ACC112 (cell line): ENCODE data around the gene MEIS1.

Experiments used
- H2AFZ ChIP-seq: fragments of 200-600 bp; sonication (generic); one replicate; pipeline ENCODE4 v1.6.0; 2017; ENCODE audit warnings: antibody characterized with exemption, low read length; ENCODE audit not compliant: unreplicated experiment
- H3K27ac ChIP-seq: fragments of 200-600 bp; sonication (generic); 2 replicates; pipeline ENCODE4 v1.5.1; 2014; ENCODE audit warnings: low read depth, mild to moderate bottlenecking, antibody characterized with exemption, low read length, moderate library complexity
- H3K27me3 ChIP-seq: fragments of 200-600 bp; sonication (generic); 2 replicates; pipeline ENCODE4 v1.6.1; 2014; ENCODE audit warnings: mild to moderate bottlenecking, antibody characterized with exemption, low read length, moderate library complexity, mixed read lengths; ENCODE audit not compliant: insufficient read depth
- H3K36me3 ChIP-seq: fragments of 200-600 bp; sonication (generic); 2 replicates; pipeline ENCODE4 v1.6.1; 2016; ENCODE audit warnings: mild to moderate bottlenecking, antibody characterized with exemption, low read length, moderate library complexity, mixed read lengths; ENCODE audit not compliant: insufficient read depth
- H3K4me1 ChIP-seq: fragments of 200-600 bp; sonication (generic); one replicate; pipeline ENCODE4 v1.6.1; 2016; ENCODE audit warnings: low read length, mixed read lengths; ENCODE audit not compliant: insufficient read depth, unreplicated experiment, control insufficient read depth
- H3K4me3 ChIP-seq: fragments of 200-600 bp; sonication (generic); 2 replicates; pipeline ENCODE4 v1.5.1; 2014; ENCODE audit warnings: mild to moderate bottlenecking, low read depth, low read length
- H3K79me2 ChIP-seq: fragments of 200-600 bp; sonication (generic); one replicate; pipeline ENCODE4 v1.6.0; 2016; ENCODE audit warnings: low read length; ENCODE audit not compliant: control insufficient read depth, unreplicated experiment, insufficient read depth

MEIS1 gene

GRCh38 chr2:66516499-66516898 lies 81.6 kb downstream of the MEIS1 start:
- Histone ChIP-seq H3K27ac (no peak overlapping the region), H3K27me3 (no peaks in the 10 kb centered on the region), H2AFZ (no peak overlapping the region), H3K4me1 (no peaks in the 10 kb centered on the region), H3K79me2 (no peaks in the 10 kb centered on the region), H3K4me3 (no peak overlapping the region), H3K36me3 (no peaks in the 10 kb centered on the region)

- Histone ChIP-seq H3K27me3 (no peaks in the 10 kb centered on the region), H3K4me3 (no peak overlapping the region), H3K79me2 (no peaks in the 10 kb centered on the region), H3K36me3 (no peaks in the 10 kb centered on the region), H3K4me1 (no peaks in the 10 kb centered on the region), H3K27ac (no peak overlapping the region), H2AFZ (no peak overlapping the region)
Measured at GRCh38 chr2:66517772-66518171, 82.8 kb downstream of the MEIS1 start.

GRCh38 chr2:66519264-66519843 lies 84.4 kb downstream of the MEIS1 start:
- Histone ChIP-seq H2AFZ (no peak overlapping the region), H3K4me3 (no peak overlapping the region), H3K27me3 (no peaks in the 10 kb centered on the region), H3K27ac (no peak overlapping the region), H3K36me3 (no peaks in the 10 kb centered on the region), H3K4me1 (no peaks in the 10 kb centered on the region), H3K79me2 (no peaks in the 10 kb centered on the region)

GRCh38 chr2:66521291-66521922 lies 86.5 kb downstream of the MEIS1 start:
- Histone ChIP-seq H2AFZ (no peak overlapping the region), H3K79me2 (no peaks in the 10 kb centered on the region), H3K4me3 (no peak overlapping the region), H3K27me3 (no peaks in the 10 kb centered on the region), H3K4me1 (no peaks in the 10 kb centered on the region), H3K36me3 (no peaks in the 10 kb centered on the region), H3K27ac (no peak overlapping the region)

GRCh38 chr2:66522611-66523376 lies 87.9 kb downstream of the MEIS1 start:
- Histone ChIP-seq H3K27ac (no peak overlapping the region), H3K4me3 (no peak overlapping the region), H3K79me2 (no peaks in the 10 kb centered on the region), H3K27me3 (no peaks in the 10 kb centered on the region), H3K4me1 (no peaks in the 10 kb centered on the region), H2AFZ (no peak overlapping the region), H3K36me3 (no peaks in the 10 kb centered on the region)

GRCh38 chr2:66523377-66523969 lies 88.5 kb downstream of the MEIS1 start:
- H3K36me3 ChIP-seq = no peaks in the 10 kb centered on the region
- no peaks in the 10 kb centered on the region for H3K4me1 ChIP-seq
- H2AFZ ChIP-seq = no peak overlapping the region
- no peaks in the 10 kb centered on the region for H3K27me3 ChIP-seq
- no peak overlapping the region for H3K27ac ChIP-seq
- no peak overlapping the region for H3K4me3 ChIP-seq
- H3K79me2 ChIP-seq = no peaks in the 10 kb centered on the region

GRCh38 chr2:66523990-66524389 lies 89.1 kb downstream of the MEIS1 start:
- Histone ChIP-seq H3K4me3 (no peak overlapping the region), H3K4me1 (no peaks in the 10 kb centered on the region), H3K27ac (no peak overlapping the region), H3K36me3 (no peaks in the 10 kb centered on the region), H3K27me3 (no peaks in the 10 kb centered on the region), H2AFZ (no peak overlapping the region), H3K79me2 (no peaks in the 10 kb centered on the region)

GRCh38 chr2:66525606-66526005 lies 90.7 kb downstream of the MEIS1 start:
- Histone ChIP-seq H3K27me3 (no peaks in the 10 kb centered on the region), H3K4me1 (no peaks in the 10 kb centered on the region), H3K36me3 (no peaks in the 10 kb centered on the region), H3K4me3 (no peak overlapping the region), H3K27ac (no peak overlapping the region), H2AFZ (no peak overlapping the region), H3K79me2 (no peaks in the 10 kb centered on the region)

GRCh38 chr2:66526180-66526579 lies 91.3 kb downstream of the MEIS1 start:
- H3K27ac ChIP-seq = no peak overlapping the region
- H2AFZ ChIP-seq = no peak overlapping the region
- H3K4me1 ChIP-seq = no peaks in the 10 kb centered on the region
- H3K79me2 ChIP-seq = no peaks in the 10 kb centered on the region
- no peaks in the 10 kb centered on the region; the same call in 1 of the 2 replicates for H3K36me3 ChIP-seq
- no peaks in the 10 kb centered on the region for H3K27me3 ChIP-seq
- no peak overlapping the region for H3K4me3 ChIP-seq

- Histone ChIP-seq H3K27ac (no peak overlapping the region), H3K27me3 (no peaks in the 10 kb centered on the region), H2AFZ (no peak overlapping the region), H3K4me3 (no peak overlapping the region), H3K4me1 (no peaks in the 10 kb centered on the region), H3K79me2 (no peaks in the 10 kb centered on the region), H3K36me3 (no peaks in the 10 kb centered on the region; the same call in 1 of the 2 replicates)
Measured at GRCh38 chr2:66528974-66529724, 94.2 kb downstream of the MEIS1 start.
